Measurements from ENCODE around the gene KRT78.

The KRT78 gene

DNA sequence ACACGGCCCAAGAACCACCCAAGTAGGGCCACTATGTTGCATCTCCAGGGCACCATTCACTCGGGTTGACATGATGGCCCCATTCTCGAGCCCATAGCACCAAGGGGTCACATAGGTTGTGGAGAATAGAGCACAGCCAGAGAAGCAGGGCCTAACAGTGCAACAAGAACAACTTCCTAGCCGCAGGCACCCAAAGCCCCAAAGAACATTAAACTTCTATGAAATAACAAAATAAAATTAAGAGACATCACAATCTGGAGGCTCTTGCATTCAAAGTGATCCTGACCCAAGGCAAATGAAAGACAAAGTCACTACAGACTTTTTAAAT lies 36.8 kb downstream of the KRT78 start:
- DNase-seq (ENCODE audit: low read depth), result no peak

DNA sequence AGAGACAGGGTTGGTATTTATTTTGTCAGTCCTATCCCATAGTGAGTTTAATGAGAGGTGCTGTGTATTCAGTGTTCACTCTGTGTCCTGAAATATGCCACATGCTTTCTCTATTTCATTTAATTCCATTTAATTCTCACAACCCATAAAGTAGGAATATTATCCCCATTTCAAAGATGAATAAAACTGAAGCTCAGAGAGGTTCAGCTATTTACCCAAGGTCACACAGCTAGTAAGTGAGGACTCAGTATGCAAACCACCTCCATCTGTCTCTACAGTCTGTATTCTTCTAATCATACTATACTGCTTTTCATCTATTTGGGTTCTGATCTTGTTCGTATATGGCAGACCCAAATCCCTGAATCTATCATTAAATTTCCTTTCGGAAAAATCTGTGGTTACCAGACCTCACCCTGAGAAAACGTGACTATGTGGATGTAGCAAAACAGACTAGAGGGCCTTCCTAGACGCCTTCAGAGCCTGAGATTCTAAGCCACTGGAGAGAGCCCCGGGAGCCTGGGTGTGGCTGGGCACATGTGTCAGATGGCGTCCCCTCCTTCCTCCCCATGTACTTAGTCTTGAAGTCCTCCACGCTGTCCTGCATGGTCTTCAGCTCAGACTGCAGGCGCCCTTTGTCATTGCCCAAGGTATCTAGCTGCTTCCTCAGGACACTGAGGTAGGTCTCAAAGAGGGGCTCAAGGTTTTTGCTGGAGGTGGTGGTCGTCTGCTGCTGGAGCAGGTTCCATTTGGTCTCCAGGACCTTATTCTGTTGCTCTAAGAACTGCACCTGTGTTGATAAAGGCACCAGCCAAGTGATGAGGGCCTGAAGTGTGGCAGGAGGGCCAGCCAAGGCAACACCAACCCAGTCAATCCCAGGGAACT lies 37.4 kb downstream of the KRT78 start:
- DNase-seq (ENCODE audit: low read depth), result no peak

DNA sequence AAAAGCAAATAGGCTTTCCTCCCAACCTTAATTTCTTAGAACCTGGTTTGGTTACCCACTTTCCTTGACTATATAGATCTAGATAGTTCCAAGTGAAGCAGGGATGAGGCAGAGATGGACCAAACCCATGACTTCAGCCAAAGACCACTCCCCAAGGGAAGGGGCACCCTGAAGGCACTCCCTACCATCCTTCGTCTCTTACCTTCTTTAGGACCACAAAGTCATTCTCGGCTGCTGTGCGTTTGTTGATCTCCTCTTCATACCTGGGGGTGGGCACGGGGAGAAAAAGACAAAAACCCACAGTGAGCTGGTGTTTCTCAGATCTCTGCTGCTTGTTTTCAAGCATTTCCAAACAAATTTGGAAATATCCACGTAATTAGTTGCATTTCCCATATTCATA lies 38.2 kb downstream of the KRT78 start:
- DNase-seq (ENCODE audit: low read depth), result no peak

DNA sequence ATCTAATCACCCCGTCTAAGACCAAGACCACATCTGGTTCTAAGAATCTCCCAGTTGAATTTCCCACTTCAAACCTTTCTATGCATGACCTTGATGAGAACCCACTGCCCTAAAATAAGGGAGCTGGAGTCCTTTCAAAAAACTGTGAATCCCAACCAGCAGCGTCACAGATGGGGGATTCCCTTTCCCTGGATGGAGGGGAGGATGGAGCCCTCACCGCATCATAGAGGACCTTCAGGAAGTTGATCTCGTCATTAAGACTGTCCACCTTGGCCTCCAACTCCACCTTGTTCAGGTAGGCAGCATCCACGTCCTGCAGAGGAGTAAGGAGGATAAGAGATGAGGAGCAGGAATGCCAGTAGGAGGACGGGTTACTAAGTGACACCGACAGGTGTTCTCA lies 39.6 kb downstream of the KRT78 start:
- no peak for DNase-seq (ENCODE audit: low read depth)

DNA sequence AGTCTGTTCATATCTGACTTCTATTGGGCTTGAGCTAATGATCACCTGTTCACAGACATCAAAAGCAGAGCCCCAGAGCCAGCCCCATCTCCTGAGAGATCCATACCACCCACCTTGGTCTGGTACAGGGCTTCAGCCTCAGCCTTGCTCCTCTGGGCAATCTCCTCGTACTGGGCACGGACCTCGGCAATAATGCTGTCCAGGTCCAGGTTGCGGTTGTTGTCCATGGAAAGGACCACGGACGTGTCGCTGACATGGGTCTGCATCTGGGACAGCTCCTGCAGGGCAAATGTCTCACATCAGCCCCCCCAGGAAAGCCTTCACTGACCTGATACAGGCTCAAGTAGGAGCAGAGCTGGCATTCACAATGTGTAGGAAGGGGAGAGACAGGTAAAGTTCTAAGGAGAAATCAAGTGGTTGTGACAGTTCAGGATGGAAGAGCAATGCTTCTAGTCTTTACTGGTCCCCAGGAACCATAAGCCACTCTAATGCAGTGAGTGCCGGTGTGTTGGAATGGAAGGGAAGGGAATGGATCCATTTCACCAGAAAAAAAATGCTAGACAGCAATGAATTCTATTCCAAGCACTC lies 40.1 kb downstream of the KRT78 start:
- no peak for DNase-seq (ENCODE audit: low read depth)

DNA sequence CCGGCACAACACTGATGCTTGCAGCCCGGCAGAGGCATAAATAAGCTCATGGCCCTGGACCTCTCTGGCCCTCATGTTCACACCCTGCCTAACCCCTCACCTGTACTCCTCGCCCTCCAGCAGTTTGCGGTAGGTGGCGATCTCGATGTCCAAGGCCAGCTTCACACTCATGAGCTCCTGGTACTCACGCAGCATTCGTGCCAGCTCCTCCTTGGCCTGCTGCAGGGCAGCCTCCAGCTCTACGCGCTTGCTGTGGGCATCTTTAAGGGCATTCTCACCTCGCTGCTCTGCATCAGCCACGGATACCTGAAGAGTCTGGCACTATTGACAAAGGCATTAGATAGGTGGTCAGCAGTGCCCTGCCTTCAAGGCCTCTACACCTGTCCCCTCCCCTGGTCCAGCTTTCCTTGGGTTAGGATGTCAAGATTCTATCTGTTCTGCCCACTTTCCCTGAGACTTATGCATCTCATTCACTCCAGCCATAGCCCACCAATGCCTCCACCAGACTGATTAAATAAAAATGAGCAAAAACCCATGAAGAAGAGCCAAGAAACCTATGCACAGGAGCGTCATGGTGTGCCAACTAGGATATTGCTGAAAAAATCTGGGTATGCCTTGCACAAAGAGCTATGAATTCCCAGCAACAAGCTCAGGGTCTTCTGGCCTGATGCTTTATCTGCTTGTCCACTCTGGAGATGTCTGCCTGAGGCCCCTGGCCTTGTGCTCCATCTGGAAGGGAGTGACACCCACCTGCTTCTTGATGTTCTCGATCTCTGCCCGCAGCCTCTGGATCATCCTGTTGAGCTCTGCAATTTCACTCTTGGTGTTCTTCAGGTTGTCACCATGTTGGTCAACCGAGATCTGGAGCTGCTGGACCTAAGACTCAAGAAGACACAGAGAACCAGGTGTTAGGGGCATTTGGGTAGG lies 41.0 kb downstream of the KRT78 start:
- no peak for DNase-seq (ENCODE audit: low read depth)

DNA sequence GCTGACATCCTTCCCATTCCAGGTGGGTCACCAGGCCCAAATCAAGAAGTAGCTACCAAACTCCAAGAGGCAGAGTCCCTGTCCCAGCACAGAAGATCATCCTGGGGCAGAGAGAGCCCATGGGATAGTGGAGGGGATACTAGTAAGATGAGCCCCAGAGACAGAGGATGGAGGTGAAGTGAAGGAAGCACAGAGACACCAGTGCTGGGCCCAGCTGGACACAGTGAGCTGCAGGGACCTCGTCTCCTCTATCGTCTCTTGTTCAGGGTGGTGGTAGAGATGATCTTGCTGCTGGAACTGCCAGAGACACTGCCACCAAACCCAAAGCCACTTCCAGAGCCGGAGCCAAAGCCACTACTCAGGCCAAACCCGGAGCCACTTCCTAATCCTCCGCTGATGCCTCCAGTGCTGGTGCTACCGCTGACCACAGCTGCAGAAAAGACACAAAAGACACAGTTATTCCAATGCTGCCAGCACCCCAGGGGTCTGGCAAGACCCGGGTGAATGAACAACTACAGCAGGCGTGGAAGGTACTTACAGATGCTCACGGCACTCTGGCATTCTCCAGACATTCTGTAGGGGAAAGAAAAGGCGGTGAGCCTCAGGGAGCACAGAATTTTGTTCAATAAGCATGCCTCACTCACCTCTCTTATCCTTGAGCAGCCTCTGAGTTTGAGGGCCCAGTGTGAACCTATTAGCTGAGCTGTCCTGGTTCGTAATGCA lies 41.8 kb downstream of the KRT78 start:
- DNase-seq (ENCODE audit: low read depth), result no peak

DNA sequence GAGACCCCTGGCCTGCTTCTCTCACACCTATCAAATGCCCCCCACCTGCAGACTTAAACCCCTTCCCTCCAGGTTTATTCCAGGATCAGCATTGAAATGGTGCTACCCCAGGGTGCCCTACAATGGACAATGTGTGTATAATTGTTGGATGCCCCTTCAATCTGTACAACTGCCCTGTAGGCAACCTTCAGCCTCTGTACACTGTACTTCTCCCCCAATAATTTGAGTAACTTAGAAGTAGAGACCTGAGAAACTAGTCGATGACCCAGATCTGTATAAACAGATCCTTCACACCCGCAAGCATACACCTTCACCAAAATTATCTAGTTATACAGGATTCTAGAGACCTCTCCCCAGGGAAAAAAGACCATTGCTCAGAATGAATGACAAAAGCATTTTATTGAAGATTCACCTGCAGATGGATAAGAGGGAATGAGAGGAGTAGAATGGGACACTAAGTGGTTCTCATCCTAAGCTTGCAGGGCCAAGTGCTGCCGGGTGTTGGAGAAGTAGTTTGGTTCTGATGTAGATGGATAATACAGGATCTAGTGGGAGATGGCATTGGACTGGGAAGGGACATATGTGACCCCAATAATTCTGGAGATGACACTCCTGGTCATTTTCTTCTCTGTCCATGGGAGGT lies 42.5 kb downstream of the KRT78 start:
- no peak for DNase-seq (ENCODE audit: low read depth)

DNA sequence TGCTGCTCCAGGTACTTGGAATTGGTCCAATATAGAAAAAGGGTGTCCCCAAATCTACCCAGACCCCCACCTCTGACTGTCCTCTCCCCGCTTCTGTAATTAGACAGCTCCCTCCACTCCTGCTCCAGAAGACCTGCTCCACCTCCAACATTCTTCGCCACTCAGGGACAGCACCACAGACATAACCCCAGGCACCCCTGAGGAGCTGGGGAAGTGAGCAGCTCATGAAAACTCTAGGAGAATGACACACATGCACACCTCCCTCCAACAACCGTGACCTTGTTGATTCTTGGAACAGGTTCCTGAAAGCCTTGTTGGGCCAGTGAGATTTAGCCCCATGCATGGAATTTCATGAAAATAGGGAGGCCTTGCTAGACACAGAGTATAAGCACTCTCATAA lies 43.1 kb downstream of the KRT78 start:
- no peak for DNase-seq (ENCODE audit: low read depth)

DNA sequence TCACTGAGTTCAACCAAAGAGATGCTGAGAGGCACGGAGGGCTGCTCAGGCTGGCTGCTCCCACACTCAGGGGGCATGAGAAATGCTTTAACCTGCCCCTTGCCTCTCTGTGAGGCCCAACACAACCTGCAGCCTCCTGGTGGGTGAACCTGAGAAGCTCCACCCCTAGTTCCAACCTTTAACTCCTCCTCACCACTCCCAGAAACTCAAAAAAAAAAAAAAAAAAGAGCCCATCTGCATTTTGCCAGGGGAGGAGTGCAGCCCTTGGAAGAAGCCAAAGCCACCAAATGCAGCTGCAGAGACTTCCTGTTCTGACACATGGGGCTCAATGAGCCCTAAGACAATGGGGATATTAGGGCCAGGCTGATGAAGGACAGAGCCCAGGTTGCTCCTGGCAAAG lies 43.8 kb downstream of the KRT78 start:
- no peak for DNase-seq (ENCODE audit: low read depth)

DNA sequence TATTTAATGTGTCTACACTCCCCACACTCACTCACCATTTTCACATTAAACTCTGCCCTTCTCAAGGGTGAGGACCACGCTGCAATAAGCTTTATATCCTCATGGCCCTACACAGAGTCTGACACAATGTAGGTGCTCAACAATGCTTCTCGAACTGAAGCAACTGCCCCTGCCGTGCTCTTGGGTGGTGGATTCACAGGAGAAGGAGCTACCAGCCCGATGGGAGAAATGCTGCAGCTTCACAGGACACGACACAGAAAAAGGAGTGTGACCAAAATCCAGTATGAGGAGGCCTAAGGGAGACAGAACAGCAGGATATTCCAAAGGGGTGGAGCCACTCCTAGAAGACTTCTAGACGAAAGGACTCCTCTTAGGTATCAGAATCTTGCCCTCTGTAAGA lies 46.4 kb downstream of the KRT78 start:
- DNase-seq (ENCODE audit: low read depth), result no peak

DNA sequence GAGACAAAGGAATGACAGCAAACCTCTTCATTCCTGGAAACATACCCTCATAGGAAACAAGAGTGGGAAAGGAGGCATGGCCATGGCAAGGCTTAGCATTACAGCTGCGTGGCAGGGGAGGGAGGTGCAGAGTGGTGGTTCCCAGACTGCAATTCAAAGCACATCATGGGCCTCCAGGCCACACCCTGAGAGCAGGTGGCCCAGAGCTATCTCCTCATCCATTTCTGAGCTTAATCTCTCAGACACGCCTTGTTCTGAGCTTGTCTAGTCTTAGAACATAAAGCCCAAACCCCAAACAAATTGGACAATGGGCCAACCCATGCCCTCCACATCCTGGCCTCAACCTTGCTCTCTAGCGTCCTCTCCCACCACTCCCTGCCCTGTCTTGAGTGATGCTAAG lies 47.0 kb downstream of the KRT78 start:
- DNase-seq (ENCODE audit: low read depth), result no peak

DNA sequence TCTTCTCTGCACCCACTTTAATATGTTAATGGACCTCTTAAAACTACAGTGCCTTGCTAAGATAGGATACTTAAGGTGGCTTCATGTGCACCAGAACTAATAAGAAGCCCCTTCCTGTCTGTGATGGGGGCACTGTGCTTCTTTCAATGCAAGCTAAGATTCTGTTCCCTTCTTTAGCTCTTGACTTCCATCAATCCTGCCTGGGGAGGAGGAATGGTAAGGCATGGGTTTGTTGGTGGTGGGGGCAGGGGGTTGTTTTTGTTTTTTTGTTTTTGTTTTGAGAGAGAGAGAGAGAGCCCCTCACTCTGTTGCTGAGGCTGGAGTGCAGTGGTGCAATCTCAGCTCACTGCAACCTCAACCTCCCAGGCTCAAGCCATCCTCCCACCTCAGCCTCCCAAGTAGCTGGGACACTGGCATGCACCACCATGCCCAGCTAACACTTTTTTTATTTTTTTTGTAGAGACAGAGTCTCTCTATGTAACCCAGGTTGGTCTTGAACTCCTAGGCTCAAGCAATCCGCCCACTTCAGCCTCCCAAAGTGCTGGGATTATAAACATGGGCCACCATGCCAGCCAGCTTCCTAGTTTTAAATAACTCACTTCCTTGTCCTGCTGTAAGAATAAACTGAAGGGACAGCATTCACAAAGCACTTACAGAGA lies 48.4 kb downstream of the KRT78 start:
- no peak for DNase-seq (ENCODE audit: low read depth)

DNA sequence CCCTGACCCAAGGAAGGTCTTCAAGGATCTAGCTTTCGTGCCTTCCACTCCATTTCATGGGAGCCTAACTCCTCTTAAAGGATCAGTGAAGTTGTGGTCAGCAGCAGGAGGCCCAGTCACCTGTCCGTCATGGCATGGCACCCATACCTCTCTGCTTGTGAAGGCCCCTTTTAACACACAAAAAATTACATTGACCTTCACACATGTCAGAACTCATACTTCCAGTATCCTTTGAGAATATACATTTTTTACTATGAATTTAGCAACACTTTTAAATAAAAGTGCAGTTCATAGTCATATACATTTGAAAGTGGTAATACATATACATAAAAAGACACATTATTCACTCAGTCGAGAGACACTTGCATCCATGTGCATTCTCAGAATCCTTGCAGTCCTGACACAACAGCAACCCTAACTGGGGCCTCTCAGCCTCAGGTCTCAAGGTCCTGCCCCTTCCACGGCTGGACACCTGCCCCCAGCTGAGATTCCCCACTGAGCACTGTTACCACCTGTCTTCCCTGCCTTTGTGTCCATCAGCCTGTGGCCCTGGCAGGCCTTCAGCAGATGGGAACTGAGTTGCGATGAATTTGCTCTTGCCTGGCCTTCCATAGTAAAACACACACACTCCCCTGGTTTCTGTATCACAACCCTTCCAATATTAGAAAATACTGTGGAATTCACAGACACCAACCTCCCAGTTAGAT lies 49.1 kb downstream of the KRT78 start:
- no peak for DNase-seq (ENCODE audit: low read depth)

DNA sequence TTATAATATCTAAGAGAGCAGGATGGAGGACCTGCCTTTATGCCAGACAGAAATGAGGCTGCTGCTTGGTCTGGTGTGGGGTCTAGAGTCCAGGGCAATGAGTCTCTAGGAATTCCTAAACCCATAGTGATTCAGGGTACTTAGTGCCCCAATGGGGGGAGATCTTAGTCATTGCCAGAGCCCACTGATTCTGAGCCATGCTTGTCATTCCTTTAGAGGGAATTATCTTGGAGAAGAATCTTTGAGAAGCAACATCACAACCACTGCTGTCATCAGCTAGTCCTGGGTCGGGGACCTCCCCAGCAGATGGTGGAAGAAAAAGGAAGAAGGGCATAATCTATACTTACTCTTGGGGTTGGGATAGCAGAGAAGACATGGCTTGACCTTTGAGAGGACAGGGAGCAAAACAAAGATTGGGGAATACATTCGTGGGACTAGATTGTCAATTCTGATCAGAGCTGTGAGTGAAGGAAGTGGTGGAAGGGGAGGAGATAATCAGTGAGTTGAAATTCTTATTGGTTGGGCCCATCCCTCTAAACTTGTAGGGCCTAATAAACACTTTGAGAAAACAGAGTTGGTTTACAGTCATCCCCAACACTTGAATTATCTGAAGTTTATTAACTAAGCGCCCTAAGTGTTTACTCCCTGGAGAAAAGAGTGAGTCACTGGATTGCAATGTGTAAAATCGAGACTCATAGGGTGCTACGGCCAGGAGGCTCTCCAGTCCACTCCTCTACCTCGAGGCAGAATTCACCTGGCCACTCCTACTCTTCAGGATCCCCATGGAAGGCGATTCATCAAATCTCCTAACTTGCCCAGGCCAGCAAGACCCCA lies 49.9 kb downstream of the KRT78 start:
- no peak for DNase-seq (ENCODE audit: low read depth)

DNA sequence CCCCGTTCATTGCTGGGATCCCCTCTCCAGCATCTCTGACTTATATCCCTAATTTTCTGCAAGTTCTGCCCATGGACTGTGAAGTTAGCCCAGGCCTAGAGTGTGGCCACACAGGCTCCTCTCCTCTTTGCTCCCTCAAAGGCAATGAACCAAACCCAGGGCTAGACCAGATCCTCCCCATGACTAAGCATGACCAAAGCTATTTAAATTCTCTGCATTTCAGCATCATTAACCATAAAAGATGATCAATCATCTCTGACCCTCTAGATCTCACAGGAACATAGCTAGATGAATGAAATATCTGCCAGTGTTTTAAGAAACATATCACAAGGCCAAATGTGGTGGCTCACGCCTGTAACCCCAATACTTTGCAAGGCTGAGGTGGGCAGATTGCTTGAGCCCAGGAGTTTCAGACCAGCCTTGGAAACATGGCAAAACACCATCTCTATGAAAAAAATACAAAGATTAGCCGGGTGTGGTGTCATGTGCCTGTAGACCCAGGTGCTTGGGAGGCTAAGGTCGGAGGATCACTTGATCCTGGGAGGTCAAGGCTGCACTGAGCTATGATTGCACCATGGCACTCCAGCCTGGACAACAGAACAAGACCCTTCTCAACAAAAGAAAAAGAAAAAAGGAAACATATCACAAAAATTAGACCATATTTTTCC lies 50.7 kb downstream of the KRT78 start:
- no peak for DNase-seq (ENCODE audit: low read depth)

DNA sequence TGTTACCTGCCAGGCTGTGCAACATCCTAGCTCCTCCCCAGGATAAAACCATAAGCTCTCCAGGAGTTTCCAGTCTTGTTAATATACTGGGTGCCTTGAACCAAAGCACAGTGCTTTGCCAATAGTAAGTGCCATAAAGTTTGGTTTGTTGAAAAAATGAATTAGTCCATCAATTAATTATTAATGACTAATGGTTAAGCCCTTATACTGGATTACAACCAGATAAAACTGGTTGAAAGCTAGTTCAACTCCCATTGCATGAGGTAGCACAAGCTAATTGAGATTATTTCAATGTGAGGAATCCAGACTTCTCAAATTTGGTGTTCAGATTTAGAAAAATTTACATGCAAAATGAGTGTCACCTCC lies 51.3 kb downstream of the KRT78 start:
- DNase-seq (ENCODE audit: low read depth), result no peak

DNA sequence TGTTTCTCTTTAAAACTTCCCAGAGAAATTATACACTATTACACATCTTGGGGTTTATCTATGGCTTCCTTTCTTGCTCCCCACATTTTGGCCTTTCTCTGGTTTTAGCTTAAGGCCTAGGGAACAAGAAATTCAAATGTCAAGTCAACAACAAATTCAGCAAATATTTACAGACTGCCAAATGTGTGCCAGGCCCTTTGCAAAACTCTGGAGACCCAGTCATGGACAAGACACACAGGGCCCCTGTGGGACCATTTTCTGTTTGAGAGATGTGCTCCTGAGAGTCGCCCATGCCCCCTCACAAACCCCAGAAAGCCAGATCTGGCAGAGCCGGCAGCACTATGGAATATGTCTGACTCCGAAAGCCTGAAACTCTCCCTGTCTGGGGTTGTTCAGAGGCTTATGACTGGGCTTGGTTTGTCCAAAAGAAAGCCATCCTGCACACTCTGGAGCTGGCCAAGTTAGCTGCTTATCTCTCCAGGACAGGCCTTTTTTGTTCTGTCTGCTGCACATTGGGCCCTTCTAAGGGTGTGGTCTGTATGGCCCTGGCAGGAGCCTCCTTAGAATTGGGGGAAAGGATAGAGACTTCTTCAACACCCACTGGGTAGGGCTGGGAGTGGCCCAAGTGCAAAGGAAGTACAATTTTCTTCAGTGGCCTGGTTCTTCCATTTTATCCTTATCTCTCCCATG lies 51.8 kb downstream of the KRT78 start:
- DNase-seq (ENCODE audit: low read depth), result no peak

DNA sequence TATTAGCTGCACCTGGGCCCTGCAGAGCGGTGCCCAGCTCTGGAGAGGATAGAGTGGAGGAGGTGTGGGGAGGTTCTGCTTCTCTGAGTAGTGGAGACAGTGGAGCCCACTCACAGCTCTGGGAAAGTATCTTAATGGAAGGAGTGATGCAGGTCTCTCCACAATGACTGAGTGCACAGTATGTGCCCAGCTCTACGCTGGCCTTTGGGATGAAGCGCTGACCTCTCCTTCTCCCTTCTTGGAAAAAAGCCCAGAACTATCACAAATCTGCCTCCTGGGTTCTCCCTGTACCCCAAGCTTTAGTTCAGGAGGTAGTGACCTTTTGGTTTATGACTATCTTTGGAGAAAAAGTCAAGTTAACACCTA lies 52.4 kb downstream of the KRT78 start:
- no peak for DNase-seq (ENCODE audit: low read depth)
